Gastrocnemius medialis (tissue), 4 donors: ENCODE measurements around the gene ELOA.

Source experiments
- CTCF ChIP-seq, 5 experiments: fragments of 450-650 bp in 3 of 5; fragments of 200-600 bp in 2 of 5; sonication (generic) in 2 of 5; IDR thresholded peaks in 4 of 5; conservative IDR thresholded peaks in 1 of 5; 1 replicate in 4 of 5; 2 replicates in 1 of 5; pipeline ENCODE4 v1.5.1; 2016 to 2019; ENCODE audit warnings: antibody characterized with exemption in 5 of 5, mild to moderate bottlenecking in 3 of 5, moderate library complexity in 3 of 5
- POLR2A ChIP-seq, 2 donors: fragments of 450-650 bp; IDR thresholded peaks; one replicate each; pipeline ENCODE4 v1.6.1; 2017; ENCODE audit warnings: antibody characterized with exemption in 2 of 2, mild to moderate bottlenecking in 2 of 2, moderate library complexity in 2 of 2

DNA sequence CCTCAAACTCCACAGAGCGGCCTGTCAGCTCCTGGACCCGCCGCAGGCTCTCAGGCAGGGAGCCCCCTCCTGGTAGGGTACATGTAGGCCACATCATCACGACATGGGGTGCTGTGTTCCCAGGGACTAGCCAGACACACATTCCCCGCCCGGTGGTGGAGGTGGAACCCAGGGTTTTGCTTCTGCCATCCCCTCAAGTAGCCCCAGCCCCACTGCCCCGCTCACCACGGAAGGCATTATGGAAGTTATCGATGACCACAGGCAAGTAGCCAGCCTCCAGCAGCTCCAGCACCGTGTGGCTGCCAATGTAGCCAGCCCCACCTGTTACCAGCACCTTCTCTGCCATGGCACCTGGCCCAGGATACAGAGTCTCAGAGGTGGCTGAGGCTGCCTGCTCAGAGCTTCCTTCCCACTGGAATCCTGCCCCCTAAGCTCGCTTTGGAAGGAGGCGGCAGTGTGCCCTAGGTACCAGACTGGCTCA is 55.4 kb downstream of the ELOA start:
- TF ChIP-seq CTCF (IDR thresholded peaks at IDR 0.05 in 4 of 5, conservative IDR thresholded peaks at IDR 0.05 in 1 of 5) (no peak), POLR2A (IDR thresholded peaks at IDR 0.05) (no peak)
